ENCODE data around the gene SCRN2. TPM values are rescaled to one million over a fixed set of nuclear protein-coding genes. Genes with fewer than 3 reads are reported as not detected.
A peak's percentile ranks its signal among the peaks of the same experiment; 100 is the strongest.

The SCRN2 gene
- total RNA-seq, 1 experiment from 2014 or later = 73.6 TPM

- H3K36me3 ChIP-seq (ENCODE audit: control insufficient read depth, insufficient read depth, low read length) = peaks cover 9% of the 10 kb centered on the region; the same call in 1 of the 2 replicates
- peaks cover 33% of the 10 kb centered on the region for H3K4me1 ChIP-seq
- no peaks in the 10 kb centered on the region for H3K27me3 ChIP-seq (replicated peaks; ENCODE audit: control insufficient read depth, insufficient read depth, low read length)
- no peaks in the 10 kb centered on the region for H3K9me3 Mint-ChIP-seq (ENCODE audit: unreplicated experiment)
- no peak for TF ChIP-seq CTCF (IDR thresholded peaks at IDR 0.05; ENCODE audit: insufficient read depth in 1 of 2, low read depth in 1 of 2, low read length in 1 of 2, severe bottlenecking in 1 of 2, unreplicated experiment in 1 of 2)
- peak overlapping the region; percentile 93 for H3K27ac Mint-ChIP-seq (ENCODE audit: unreplicated experiment)
- ChIA-PET CTCF (no interaction called here), POLR2A (no interaction called here)
- no TSS peak for BruUV-seq (replicated peaks)
- H3K4me3 Mint-ChIP-seq (ENCODE audit: unreplicated experiment) = no peak overlapping the region
- DNase-seq = peak in 1 of 2 experiments; percentile 45
- no peaks in the 10 kb centered on the region for H3K9me3 ChIP-seq
- peaks cover 17% of the 10 kb centered on the region for H3K36me3 Mint-ChIP-seq (ENCODE audit: insufficient read depth, unreplicated experiment)
- peaks cover 32% of the 10 kb centered on the region for H3K4me1 Mint-ChIP-seq (ENCODE audit: low read depth, unreplicated experiment)
- H3K27me3 Mint-ChIP-seq (ENCODE audit: insufficient read depth, unreplicated experiment) = no peaks in the 10 kb centered on the region
- no peak overlapping the region for H3K4me3 ChIP-seq (ENCODE audit: low read depth, low read length)
- intact Hi-C loops (cut with micrococcal nuclease; ENCODE audit: unreplicated experiment) = no loop called here
These were observed 27.5 kb downstream of the SCRN2 start for GRCh38 chr17:47813512-47814031.

- Mint-ChIP-seq H3K27me3 (ENCODE audit: insufficient read depth, unreplicated experiment) (no peaks in the 10 kb centered on the region), H3K27ac (ENCODE audit: unreplicated experiment) (peak overlapping the region; percentile 93), H3K4me3 (ENCODE audit: unreplicated experiment) (no peak overlapping the region), H3K9me3 (ENCODE audit: unreplicated experiment) (no peaks in the 10 kb centered on the region), H3K4me1 (ENCODE audit: low read depth, unreplicated experiment) (peaks cover 32% of the 10 kb centered on the region), H3K36me3 (ENCODE audit: insufficient read depth, unreplicated experiment) (peaks cover 21% of the 10 kb centered on the region)
- DNase-seq = peak in 1 of 2 experiments; percentile 48
- BruUV-seq (replicated peaks) = no TSS peak
- ChIA-PET POLR2A (no interaction called here), CTCF (interaction anchor here (1.2 kb wide), 1 partner anchor 8 kb away, joined by 7 read pairs; the partner anchor contains the start of gene OSBPL7)
- Histone ChIP-seq H3K36me3 (ENCODE audit: control insufficient read depth, insufficient read depth, low read length) (peaks cover 11% of the 10 kb centered on the region; the same call in 1 of the 2 replicates), H3K27me3 (replicated peaks; ENCODE audit: control insufficient read depth, insufficient read depth, low read length) (no peaks in the 10 kb centered on the region), H3K4me3 (ENCODE audit: low read depth, low read length) (no peak overlapping the region), H3K9me3 (no peaks in the 10 kb centered on the region), H3K4me1 (peaks cover 36% of the 10 kb centered on the region)
- intact Hi-C loops (cut with micrococcal nuclease; ENCODE audit: unreplicated experiment) = no loop called here
- no peak for TF ChIP-seq CTCF (IDR thresholded peaks at IDR 0.05; ENCODE audit: insufficient read depth in 1 of 2, low read depth in 1 of 2, low read length in 1 of 2, severe bottlenecking in 1 of 2, unreplicated experiment in 1 of 2)
These were observed 28.0 kb downstream of the SCRN2 start for GRCh38 chr17:47813077-47813476.

- no peak overlapping the region for H3K4me3 ChIP-seq (ENCODE audit: low read depth, low read length)
- H3K9me3 ChIP-seq = no peaks in the 10 kb centered on the region
- Mint-ChIP-seq H3K4me3 (ENCODE audit: unreplicated experiment) (peak overlapping the region; percentile 56), H3K9me3 (ENCODE audit: unreplicated experiment) (no peaks in the 10 kb centered on the region), H3K27ac (ENCODE audit: unreplicated experiment) (peak overlapping the region; percentile 93), H3K27me3 (ENCODE audit: insufficient read depth, unreplicated experiment) (no peaks in the 10 kb centered on the region), H3K36me3 (ENCODE audit: insufficient read depth, unreplicated experiment) (peaks cover 26% of the 10 kb centered on the region), H3K4me1 (ENCODE audit: low read depth, unreplicated experiment) (peaks cover 36% of the 10 kb centered on the region)
- no TSS peak for BruUV-seq (replicated peaks)
- peaks cover 13% of the 10 kb centered on the region; the same call in 1 of the 2 replicates for H3K36me3 ChIP-seq (ENCODE audit: control insufficient read depth, insufficient read depth, low read length)
- ChIA-PET CTCF (interaction anchor here (1.2 kb wide), 2 partner anchors 9 to 19 kb away, joined by 4 to 7 read pairs; partner anchors contain the start of genes LRRC46, MRPL10 and OSBPL7), POLR2A (interaction anchor here (0.7 kb wide), 1 partner anchor 19 kb away, joined by 3 read pairs; the partner anchor contains the start of genes LRRC46 and MRPL10)
- peak in 1 of 2 experiments; percentile 43 for DNase-seq
- no peak for TF ChIP-seq CTCF (IDR thresholded peaks at IDR 0.05; ENCODE audit: insufficient read depth in 1 of 2, low read depth in 1 of 2, low read length in 1 of 2, severe bottlenecking in 1 of 2, unreplicated experiment in 1 of 2)
- no peaks in the 10 kb centered on the region for H3K27me3 ChIP-seq (replicated peaks; ENCODE audit: control insufficient read depth, insufficient read depth, low read length)
- peaks cover 36% of the 10 kb centered on the region for H3K4me1 ChIP-seq
- intact Hi-C loops (cut with micrococcal nuclease; ENCODE audit: unreplicated experiment) = no loop called here
These were observed 28.7 kb downstream of the SCRN2 start for GRCh38 chr17:47812146-47812920.
